ENCODE results near the gene MYOZ2.

Gene MYOZ2

GRCh38 chr4:119205690-119206089 is 70.1 kb downstream of the MYOZ2 start:
- no peak for DNase-seq

DNA sequence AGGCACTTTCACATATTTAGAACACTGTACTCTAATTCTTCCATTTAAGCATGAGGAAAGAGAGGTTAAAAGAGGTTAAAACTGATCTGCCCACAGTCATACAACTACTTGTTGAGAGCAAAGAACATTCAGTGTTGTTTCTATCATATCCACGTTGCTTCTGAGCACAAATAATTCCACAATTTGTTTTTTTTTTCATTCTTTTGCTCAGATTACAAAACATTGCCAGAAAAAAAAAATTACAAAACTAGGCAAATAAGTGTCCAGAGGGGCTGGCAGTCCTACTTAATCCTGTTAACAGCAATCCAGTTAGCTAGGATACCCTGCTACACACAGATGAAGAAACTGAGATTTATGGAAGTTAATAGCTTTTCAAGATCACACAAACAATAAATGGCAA is 70.5 kb downstream of the MYOZ2 start:
- no peak for DNase-seq

GRCh38 chr4:119207051-119207450 is 71.4 kb downstream of the MYOZ2 start:
- no peak for DNase-seq

- no peak for DNase-seq
Observed at GRCh38 chr4:119209077-119209476, 73.4 kb downstream of the MYOZ2 start.

- DNase-seq = no peak
Observed at GRCh38 chr4:119209586-119209985, 74.0 kb downstream of the MYOZ2 start.

- no peak for DNase-seq
Observed at GRCh38 chr4:119210775-119211174, 75.1 kb downstream of the MYOZ2 start.

DNA sequence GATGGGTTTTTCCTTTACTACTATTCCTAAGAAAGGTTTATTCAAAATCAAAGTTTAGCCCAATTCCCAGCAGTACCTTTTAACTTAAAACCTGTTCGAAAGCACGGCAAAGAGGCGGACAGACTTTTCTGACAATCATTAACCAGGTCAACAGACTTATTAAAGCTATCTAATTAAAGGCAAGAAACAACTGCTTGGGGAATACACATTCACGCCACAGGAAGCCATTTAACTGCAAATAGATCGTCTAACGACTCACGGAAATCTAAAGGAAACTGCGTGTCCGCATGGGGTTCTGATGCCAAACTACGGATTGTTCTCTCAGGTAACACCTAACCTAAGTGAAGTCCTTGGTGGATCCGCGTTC is 76.2 kb downstream of the MYOZ2 start:
- DNase-seq = peak in 1 of 2 experiments; percentile 73

DNA sequence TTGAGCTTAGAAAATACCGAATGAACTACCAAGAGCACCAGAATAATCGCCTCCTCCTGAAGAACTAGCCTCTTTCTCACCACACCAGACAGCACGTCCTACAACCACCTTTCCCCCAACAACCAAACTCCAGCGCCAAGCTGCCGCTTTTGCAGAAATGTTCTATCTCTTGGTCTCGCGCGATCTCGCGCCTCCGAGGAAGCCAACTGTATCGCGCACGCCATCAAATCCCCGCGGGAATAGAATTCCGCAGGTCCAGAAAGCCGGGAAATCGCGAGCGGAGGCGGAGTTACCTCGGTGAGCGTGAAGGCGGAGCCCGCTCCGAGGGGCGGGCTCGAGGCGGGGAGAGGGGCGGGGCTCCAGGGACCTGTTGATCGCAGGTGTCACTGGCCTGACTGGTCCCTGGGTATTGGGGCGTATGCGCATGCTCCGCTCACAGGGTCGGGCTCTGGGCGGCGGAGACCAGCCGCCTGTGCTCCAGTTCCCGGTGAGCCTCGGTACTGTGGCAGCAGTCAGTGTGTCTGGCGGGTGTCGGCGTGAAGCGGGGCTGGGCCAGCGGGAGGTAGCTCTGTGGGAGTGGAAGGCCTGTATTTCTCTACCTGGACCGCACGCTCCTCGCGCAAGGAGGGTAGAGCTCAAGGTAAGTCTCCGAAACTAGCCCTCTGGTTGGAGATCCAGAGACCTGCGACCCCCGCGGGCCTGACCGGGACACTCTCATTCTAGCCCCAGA is 76.8 kb downstream of the MYOZ2 start, which contains the start of gene USP53:
Gene USP53, plus strand, starts transcription at position 480 of the 730 bp plus-strand sequence. CDS start 27,047 bp downstream, outside the sequence.
- peak; percentile 94 to 95 for DNase-seq

GRCh38 chr4:119212964-119213606 is 77.5 kb downstream of the MYOZ2 start:
- peak; percentile 52 to 78 for DNase-seq

DNA sequence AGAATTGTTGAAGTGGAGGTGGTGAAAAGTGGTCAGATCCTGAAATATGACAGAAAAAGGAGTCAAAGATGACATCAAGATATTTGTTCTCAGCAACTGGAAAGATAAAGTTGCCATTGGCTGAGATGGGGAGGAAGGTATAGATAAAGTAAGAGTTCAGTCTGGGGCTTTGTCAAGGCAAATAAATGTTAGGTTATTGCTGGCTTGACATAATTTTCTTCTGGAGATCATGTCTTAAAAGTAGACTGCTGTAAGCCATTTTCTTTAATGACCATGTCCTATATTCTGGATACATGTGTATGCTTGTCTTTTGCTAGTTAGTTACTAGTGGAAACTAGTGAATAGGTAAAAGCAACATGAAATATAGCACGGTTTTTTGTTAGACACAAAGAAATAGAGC is 82.5 kb downstream of the MYOZ2 start:
- DNase-seq = no peak

DNA sequence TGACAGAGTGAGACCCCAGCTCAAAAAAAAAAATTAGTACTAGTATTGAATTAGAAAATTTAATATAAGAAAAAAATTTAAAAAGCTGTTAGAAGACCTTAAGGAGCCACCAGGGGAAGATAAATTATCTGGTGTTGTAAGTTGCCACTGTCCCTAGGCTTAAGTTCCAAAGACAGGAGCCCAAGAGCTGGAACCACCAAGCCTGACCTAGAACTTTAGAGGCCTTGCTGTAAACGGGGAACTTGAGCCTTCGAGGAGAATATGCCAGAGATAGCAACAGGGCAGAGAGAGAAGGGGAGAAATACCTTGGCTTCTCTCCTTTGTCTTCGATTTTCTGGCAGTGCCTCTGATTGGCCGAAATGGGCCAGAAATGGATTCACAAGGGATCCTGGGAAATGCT is 85.8 kb downstream of the MYOZ2 start:
- DNase-seq = no peak

DNA sequence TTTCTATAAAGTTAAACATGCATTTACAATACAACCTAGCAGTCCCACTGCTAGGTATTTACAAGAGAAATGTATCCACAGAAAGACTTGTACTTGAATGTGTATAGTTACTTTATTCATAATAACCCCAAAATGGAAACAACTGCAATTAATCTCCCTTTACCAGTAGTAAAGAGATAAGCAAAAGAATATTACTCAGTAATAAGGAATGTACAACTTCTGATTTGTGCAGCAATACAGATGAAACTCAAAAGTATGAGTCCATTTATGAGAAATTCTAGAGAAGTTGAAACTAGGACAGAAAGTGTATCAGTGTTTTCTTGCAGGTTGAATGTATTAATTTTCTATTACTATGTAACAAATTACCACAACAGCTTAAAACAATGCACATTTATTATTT is 92.1 kb downstream of the MYOZ2 start:
- no peak for DNase-seq

DNA sequence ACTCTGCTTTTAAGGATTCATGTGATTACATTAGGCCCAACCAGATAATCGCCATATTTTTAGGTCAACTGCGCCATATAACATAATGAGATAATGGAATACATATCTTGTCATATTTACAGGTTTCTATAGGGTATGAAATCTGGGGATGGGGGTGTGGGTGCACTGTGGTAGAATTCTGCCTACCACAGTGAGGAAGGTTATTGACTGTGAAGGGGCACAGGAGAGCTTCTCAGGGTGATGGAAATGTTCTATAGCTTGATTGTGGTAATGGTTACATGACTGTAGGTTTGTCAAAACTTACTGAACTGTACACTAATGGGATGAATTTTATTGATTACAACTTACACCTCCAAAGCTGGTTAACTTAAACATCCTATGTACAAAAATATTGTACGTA is 92.8 kb downstream of the MYOZ2 start:
- DNase-seq = no peak

GRCh38 chr4:119229908-119230687 is 94.5 kb downstream of the MYOZ2 start:
- no peak for DNase-seq

- DNase-seq = no peak
Observed at GRCh38 chr4:119231491-119231890, 95.9 kb downstream of the MYOZ2 start.

DNA sequence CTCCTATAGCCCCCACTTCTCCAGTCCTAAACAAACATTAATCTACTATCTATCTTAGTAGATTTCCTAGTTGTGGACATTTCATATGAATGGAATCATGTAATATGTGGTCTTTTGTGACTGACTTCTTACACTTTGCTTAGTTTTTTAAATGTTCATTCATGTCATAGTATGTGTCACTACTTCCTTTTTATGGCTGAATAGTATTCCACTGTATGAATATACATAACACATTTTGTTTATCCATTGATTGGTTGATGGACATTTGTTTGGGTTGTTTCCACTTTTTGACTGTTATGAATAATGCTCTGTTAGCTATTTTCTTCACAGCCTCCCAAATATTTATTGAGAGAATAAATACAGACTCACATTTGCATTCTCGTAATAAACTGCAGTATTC is 96.7 kb downstream of the MYOZ2 start:
- DNase-seq = no peak

DNA sequence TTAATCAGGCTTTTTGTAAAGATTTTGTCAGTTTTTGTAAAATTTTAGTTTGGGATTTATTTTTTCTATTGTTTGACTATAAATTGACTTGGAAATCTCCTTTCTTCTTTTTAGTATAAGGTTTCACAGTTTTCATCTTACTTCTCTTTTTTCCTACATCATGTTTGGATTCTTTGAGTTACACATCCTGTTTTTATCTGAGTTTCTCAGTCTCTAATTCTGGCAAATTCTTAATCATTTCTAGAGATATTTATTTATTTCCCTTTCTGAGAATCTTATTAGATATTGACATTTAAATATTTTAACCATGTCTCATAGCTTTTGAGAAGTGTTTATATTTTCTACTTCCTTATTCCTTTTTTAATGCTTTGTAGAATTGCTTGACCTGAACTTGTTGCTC is 97.6 kb downstream of the MYOZ2 start:
- DNase-seq = no peak

GRCh38 chr4:119233750-119234149 is 98.1 kb downstream of the MYOZ2 start:
- DNase-seq = no peak

- DNase-seq = no peak
Observed at GRCh38 chr4:119237201-119237600, 101.6 kb downstream of the MYOZ2 start.

Data from NCI-H2081 (cell line).